ENCODE results near the gene NELL1.
"Not testable (repeated sequence)": the region's sequence is repeated elsewhere in the genome, so short reads cannot be mapped to it uniquely, and the experiment has no call there.

The NELL1 gene

GRCh38 chr11:20762980-20763379, 93.6 kb downstream of the NELL1 start:
- DNase-seq (ENCODE audit: low read depth in 2 of 2): no peak

GRCh38 chr11:20770414-20770946, 101.1 kb downstream of the NELL1 start:
- no peak for DNase-seq (ENCODE audit: low read depth in 2 of 2)

- DNase-seq (ENCODE audit: low read depth in 2 of 2): no peak
These were observed 101.6 kb downstream of the NELL1 start for GRCh38 chr11:20771026-20771425.

GRCh38 chr11:20771681-20772080, 102.3 kb downstream of the NELL1 start:
- DNase-seq (ENCODE audit: low read depth in 2 of 2): no peak

- DNase-seq (ENCODE audit: low read depth in 2 of 2): no peak
These were observed 105.9 kb downstream of the NELL1 start for GRCh38 chr11:20775331-20775730.

- no peak for DNase-seq (ENCODE audit: low read depth in 2 of 2)
These were observed 113.4 kb downstream of the NELL1 start for GRCh38 chr11:20782775-20783174.

- DNase-seq (ENCODE audit: low read depth in 2 of 2): no peak
These were observed 113.8 kb downstream of the NELL1 start for GRCh38 chr11:20783220-20783619.

GRCh38 chr11:20790622-20791021, 121.2 kb downstream of the NELL1 start:
- DNase-seq (ENCODE audit: low read depth in 2 of 2): no peak

- no peak for DNase-seq (ENCODE audit: low read depth in 2 of 2)
These were observed 125.6 kb downstream of the NELL1 start for GRCh38 chr11:20795005-20795404.

- DNase-seq (ENCODE audit: low read depth in 2 of 2): no peak
These were observed 138.9 kb downstream of the NELL1 start for GRCh38 chr11:20808328-20808727.

- DNase-seq (ENCODE audit: low read depth in 2 of 2): no peak
These were observed 151.7 kb downstream of the NELL1 start for GRCh38 chr11:20821046-20821445.

- no peak for DNase-seq (ENCODE audit: low read depth in 2 of 2)
These were observed 152.1 kb downstream of the NELL1 start for GRCh38 chr11:20821470-20821869.

- DNase-seq (ENCODE audit: low read depth in 2 of 2): no peak
These were observed 155.4 kb downstream of the NELL1 start for GRCh38 chr11:20824773-20825172.

- no peak for DNase-seq (ENCODE audit: low read depth in 2 of 2)
These were observed 166.2 kb downstream of the NELL1 start for GRCh38 chr11:20835561-20835960.

GRCh38 chr11:20839231-20839630, 169.8 kb downstream of the NELL1 start:
- no peak for DNase-seq (ENCODE audit: low read depth in 2 of 2)

GRCh38 chr11:20840341-20840740, 171.0 kb downstream of the NELL1 start:
- no peak for DNase-seq (ENCODE audit: low read depth in 2 of 2)

- DNase-seq (ENCODE audit: low read depth in 2 of 2): no peak
These were observed 174.8 kb downstream of the NELL1 start for GRCh38 chr11:20844216-20844615.

- DNase-seq (ENCODE audit: low read depth in 2 of 2): no peak
These were observed 175.2 kb downstream of the NELL1 start for GRCh38 chr11:20844630-20845029.

GRCh38 chr11:20854215-20854955, 185.0 kb downstream of the NELL1 start:
- no peak for DNase-seq (ENCODE audit: low read depth in 2 of 2)

- DNase-seq (ENCODE audit: low read depth in 2 of 2): no peak
These were observed 191.9 kb downstream of the NELL1 start for GRCh38 chr11:20861322-20861721.

- not testable (repeated sequence) for DNase-seq (ENCODE audit: low read depth in 2 of 2)
These were observed 192.9 kb downstream of the NELL1 start for GRCh38 chr11:20862263-20862662.

GRCh38 chr11:20864628-20865027, 195.2 kb downstream of the NELL1 start:
- no peak for DNase-seq (ENCODE audit: low read depth in 2 of 2)

- no peak for DNase-seq (ENCODE audit: low read depth in 2 of 2)
These were observed 195.8 kb downstream of the NELL1 start for GRCh38 chr11:20865161-20865560.

GRCh38 chr11:20869123-20869522, 199.7 kb downstream of the NELL1 start:
- no peak for DNase-seq (ENCODE audit: low read depth in 2 of 2)

All from stimulated activated CD8-positive, alpha-beta memory T cell treated with anti-CD3 and anti-CD28 coated beads, Interleukin-7, amount 100 ng/mL, for 4 hours (primary cell).